Stimulated activated CD4-positive, alpha-beta T cell treated with anti-CD3 and anti-CD28 coated beads, Interleukin-1b, Interleukin-23, amount 100 ng/mL, for 4 hours (primary cell): Measurements from ENCODE around the gene MBTPS1.

Experiments
- DNase-seq, 2 donors: peaks; one replicate each; pipeline ENCODE4 v3.0.0-alpha.2; 2020; ENCODE audit warnings: low read depth in 2 of 2

MBTPS1 gene

DNA sequence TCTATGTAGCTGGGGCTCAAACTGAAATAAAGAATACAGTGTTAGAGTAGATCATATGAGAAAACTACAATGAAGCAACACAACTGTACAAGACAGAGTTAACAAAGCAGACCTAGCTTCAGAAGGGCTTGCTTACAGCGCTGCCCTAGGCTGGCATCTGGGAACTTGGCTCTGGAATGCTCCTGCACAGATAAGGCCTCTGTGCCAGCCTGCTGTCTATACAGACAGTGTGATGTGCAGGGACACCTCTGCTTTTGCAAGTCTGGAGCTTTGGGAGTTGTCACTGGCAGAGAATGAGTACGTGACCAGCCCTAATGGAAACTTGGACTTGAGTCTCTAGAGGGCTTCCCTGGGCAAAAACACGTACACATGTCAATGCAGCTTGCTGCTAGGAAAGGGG lies 42.0 kb downstream of the MBTPS1 start:
- no peak for DNase-seq

DNA sequence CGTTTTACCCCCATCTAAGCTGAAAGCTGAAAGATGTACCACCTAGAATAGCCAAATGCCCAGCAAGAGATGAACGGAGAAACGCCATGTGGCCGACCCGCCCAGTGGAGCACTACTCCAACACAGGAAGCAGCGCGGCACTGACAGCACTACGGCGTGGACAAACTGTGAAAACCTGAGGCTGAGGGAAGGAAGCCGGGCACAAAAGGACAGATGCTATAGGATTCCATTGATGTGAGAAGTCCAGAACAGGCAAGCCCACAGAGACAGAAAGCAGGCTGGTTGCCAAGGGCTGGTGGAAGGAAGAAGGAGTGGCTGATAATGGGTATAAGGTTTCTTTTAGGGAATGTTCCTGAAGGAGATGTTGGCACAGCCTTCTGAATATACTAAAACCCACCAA lies 44.7 kb downstream of the MBTPS1 start:
- DNase-seq, result no peak

DNA sequence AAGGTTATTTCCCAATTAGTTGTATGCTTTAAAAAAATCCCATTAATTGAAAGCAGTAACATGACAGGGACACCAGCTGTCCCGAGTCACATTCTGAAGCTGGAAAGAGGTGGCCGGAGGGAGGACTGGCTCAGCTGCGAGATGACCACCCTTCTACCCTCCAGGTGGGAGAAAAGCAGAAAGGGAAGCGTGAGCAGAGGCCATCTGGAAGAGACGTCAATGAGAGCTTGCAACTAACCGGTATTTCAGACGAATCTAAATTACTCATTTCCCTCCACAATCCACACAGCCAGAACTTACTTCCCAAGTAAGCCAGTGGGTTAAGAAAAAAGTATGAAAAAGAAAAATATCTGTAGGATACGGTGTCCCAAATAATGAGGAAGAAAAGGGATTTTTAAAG lies 45.6 kb downstream of the MBTPS1 start:
- no peak for DNase-seq

DNA sequence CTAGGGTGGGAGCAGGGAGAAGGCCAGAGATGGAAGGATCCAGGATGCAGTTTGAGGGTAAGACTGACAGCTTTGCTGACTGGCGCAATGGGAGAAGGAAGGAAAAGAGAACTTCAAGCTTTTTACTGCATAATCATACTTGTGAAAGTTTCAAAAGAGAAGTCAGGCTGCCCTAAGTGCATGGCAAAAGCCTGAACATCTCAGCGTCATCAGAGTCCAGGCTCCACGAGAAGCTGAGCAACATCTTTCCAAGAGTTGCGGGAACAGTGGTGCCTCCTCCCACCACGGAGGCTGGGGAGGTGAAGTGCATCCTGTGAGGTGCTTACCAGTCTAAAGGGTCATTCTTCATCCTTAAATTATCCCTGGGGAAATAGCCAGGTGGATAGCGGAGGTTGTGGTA lies 47.2 kb downstream of the MBTPS1 start:
- no peak for DNase-seq

DNA sequence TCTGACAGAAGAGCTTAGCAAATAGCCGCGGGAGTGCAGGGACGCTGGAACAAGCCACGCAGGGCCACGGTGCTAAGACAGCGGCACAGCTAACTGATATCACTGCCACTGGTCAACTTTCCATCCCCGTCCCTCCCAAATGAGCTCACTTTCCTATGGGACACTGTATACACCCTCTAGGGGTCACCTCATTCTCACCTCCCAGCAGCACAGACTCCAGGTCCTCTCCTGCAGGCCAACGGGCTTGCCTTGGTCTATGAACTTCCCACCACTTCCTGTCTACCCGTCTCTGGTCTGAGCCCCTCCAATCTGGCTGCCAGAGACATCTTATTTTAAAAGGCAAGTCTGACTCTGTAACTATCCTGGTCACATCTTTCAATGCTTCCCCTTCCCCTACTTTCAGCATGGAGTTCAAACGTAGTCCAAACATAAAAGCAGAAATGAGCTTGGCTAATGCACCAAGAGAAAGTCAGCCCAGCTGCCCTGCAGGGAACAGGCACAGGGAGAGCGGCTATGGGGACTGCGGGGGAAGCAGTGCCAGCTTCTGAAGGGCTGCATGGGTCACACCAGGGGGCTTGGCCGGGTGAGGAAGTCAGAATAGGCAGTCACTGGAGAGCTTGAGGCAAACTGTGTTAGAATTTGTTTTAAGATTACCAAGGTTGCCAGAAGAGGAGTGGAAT lies 47.8 kb downstream of the MBTPS1 start:
- no peak for DNase-seq

DNA sequence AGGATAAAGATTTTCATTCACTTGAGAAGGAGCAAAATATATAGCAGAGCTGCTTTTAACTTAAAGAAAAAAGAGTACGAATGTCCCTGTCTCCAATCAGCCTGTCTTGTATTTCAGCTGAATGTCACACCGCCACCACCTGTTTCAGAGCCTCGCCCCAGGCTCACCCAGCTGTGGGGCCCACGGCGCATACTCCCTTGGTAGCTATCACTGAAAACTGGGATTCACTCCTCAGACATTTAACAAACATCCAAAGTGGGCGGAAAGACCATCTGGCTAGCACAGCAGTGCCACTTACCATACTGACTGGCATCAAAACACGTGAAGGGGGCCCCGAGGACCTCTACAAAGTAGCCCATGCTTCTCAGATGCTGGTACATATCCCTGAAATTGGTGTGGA lies 48.7 kb downstream of the MBTPS1 start:
- no peak for DNase-seq

DNA sequence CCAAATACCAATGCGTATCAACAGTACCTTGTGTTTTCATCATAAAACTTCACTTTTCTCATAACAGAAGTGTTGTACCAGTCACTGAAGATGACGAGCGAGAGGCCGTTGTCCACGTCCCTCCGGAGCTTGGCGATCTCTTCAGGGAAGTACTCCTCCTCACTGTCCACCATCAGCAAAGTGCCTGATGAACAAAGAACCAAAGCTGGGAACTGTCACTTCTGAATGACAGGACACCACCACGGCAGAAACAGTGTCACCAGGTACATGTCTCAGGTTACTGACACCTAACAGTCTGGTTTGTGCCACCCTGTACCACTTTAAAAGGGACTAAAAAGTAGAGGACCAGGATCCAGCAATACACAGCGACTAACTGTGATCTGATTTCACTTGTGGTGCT lies 49.1 kb downstream of the MBTPS1 start:
- DNase-seq, result no peak

DNA sequence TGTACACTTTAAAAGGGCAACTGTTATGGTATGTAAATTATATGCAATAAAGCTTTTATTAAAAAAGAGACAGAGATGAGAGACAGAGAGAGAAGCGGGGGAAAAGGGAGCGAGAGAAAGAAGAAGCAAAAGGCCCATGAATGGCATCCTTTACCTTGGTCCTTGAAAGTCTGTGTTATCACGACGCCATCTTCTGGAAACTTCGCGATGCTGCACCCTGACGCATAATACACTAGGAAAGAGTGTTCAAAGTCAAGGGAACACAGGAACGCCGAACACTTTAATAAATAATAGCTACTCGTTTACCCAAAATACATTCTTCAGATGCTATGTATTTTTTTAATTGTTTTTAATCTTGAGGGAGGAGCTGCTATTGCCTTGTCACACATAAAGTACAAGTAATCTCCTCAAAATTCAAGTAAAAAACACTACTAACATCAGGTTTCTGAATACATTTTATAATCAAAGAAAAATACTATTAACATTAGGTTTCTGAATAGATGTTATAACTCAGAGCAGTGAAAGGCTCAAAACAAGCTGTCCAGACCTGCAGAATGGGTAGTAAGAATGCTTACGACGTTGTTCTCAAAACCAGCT lies 51.1 kb downstream of the MBTPS1 start:
- DNase-seq, result no peak

DNA sequence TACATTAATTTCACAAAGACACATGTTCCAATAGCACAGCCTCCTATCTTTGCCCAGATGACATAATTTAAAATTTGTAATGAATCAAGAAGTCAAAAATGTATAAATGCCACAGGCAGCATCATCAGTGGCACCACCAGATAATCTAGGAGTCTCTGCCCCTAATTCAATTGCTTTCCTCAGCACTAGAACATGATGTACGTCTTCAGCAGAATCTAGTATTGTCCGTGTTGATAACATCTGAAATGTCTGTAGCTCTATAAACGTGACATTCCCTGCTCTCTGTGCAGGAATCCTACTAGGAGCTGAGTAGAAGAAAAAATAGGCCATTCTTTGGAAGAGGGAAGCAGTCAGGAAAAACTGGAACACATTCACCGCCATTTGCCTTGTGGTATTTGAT lies 52.8 kb downstream of the MBTPS1 start:
- DNase-seq, result no peak

DNA sequence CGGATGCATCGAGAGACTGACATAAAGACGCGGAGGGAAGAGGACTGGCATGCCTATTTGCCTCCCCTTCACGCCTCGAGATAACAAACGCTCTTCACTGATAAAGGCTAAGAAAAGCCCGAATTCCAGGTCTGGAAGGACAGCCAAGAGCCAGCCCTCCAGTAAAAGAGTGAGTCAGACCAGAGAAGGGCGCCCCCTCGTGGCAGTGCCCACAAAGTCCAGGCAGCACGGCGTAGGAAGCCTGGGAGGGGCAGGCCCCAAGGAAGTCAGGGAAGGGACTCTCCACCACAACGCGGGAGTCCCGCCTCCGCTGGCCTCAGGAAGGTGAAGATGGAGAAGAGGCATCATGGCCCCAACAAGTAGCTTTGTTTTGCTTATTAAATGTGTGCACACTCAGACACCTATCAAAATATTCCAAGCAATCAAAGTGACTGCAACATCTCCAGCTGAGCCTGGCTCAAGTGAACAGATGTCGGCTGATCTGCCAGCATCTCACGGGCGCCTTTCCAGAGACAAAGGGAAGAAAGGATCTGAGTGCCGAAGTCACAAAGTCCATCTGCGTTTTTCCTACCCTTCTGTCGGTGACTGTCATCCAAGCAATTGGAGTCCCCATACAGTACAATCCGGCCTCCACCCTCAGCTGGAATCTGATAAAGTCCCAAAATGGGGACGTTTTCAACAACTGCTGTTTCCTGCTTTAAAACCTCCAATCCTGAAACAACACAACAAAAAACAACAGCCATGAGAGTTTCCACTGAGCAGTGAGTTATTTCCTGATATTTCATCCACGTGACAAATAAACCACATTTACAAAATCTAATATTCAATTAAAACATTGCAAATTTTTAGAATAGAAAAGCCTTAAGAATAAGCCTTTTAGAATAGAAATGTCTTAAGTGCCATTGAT lies 53.8 kb downstream of the MBTPS1 start:
- DNase-seq, result peak; percentile 43 to 64

DNA sequence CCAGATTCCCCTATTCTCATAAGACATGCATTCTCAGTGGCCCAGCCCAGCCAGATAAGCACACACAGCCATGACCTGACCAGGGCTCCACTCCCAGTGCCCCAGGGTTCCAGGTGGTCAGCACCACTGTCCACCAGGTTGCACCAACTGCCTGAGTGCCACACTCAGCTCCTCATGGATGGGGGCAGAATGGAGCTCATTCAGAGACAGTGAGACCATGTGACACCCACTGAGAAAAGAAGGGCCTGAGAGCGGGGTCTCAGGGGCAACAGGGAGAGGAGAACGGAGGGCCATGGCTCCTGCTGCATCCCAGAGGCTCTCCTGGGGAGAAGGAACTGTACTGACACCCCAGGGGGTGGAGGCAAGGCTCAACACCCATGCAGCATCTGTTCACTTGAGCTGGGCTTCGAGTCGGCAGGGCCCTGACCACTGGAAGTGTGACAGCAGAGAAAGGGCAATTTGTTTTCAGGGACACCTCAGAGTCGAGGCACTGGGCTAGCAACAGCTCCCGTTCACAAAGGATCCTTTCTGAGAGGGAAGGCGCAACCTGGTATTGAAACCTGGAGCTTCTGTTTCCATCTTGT lies 55.4 kb downstream of the MBTPS1 start:
- no peak for DNase-seq

DNA sequence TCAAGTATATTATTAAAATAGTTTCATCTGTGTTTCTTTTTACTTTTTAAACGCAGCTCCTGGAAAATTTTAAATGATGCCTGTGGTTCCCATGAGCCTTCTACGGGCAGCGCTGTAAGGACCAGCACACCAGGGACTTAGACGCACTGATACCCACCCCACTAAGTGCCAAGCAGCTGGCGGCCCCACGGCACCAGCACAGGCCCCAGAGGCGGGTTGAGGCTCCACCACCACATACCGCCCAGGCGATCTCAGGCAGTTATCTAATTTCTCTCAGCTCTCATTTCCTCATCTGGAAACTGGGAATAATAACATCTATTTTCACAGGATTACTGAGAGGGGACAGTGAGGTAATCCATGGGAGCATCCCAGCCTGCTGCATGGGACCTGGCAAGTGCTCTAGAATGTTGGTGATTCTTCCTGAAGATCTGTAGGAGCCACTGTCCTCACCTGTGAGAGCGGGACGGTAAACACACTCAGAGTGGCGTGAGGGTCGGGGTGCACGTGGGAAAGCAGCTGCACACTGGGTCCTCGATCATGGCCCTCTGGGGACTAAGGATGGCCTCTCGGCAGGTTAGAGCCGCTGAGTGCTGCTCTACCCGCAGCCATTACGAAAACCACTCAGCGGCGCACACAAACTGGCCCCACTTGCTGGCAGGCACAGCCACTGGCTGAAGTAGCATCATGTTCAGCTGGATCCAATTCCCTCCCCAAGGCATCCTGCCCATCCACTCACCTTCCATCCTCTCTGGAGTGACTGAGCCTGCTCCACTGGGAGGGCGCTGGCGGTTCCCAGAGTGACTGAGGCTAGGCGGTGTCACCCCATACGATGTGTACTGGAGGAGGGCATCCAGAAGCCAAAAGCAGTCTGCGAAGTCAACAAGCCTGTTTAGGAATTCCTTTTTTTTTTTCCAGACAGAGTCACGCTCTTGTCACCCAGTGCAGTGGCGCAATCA lies 56.5 kb downstream of the MBTPS1 start:
- DNase-seq, result no peak

DNA sequence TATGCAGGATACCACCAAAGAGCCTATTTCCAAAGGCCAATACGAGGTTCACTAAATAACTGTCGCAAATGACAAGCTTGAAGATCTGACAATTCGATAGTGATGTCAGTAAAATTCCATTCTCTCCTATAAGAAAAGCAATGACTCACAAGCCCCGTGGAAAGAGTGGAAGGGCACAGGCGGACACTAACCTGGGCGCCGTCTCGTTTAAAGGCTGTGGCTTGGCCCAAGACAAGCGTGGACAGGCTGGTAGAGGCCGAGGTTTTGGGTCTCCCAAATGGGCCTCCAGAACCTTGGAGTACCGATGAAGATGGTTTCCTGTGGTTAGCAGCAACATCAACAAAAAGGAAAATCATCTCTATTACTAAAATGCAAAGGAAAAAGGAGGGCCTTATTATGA lies 57.6 kb downstream of the MBTPS1 start:
- DNase-seq, result no peak

DNA sequence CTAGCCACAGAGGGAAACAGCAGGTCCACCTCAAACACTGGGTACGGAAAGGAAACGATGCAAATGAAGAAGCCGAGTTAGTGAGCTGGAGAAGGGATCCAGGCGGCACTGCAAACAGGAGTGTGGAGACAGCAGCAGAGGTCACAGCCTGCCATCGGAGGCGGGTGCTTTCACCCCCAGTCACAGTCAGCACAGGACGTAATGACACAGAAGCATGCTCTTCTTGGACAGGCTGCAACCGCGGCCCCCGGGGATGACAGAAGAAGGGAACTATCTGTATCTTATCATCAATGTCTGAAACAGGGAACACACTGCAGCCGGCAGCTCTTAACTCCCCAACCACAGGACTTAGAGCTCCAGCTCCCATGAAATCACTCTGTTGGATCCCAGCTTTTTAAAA lies 58.1 kb downstream of the MBTPS1 start:
- no peak for DNase-seq

DNA sequence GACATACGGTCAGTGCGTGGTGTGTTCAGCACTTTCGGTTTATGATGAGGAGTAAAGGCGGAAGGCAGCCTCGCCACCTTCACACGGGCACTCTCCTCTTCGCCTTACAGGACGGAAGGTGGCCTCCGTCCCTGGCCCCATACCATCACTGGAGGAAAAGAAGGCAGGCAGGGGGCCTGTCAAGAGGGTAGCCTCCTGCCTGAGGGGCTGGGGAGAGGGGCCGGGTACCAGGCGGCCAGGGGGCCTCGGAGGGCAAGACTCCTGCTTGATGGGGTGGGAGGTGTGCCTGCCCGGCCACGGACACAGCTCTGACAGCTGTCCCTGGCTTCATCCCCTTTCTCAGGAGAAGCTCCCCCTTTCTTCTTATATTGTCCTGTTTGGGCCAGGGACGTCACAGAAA lies 58.5 kb downstream of the MBTPS1 start:
- no peak for DNase-seq

DNA sequence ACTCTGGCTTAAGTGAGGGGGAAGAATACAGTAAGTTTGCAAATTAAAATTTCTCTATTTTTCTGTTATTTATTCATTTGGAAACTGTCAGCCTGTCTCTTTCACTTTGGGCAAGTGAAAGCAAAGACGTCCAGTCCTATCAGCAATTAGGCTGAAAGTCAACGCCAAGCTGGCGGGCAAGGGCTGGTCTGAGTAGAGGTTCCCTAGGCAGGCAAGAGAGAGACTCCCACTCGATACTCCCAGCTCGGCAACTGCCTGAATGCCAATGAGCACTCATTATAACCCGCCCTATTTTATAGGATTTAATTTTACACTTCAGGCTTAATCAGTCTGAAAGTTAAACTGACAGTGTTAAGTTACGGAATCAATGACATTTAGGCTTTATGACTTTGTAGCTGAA lies 59.8 kb downstream of the MBTPS1 start:
- no peak for DNase-seq

DNA sequence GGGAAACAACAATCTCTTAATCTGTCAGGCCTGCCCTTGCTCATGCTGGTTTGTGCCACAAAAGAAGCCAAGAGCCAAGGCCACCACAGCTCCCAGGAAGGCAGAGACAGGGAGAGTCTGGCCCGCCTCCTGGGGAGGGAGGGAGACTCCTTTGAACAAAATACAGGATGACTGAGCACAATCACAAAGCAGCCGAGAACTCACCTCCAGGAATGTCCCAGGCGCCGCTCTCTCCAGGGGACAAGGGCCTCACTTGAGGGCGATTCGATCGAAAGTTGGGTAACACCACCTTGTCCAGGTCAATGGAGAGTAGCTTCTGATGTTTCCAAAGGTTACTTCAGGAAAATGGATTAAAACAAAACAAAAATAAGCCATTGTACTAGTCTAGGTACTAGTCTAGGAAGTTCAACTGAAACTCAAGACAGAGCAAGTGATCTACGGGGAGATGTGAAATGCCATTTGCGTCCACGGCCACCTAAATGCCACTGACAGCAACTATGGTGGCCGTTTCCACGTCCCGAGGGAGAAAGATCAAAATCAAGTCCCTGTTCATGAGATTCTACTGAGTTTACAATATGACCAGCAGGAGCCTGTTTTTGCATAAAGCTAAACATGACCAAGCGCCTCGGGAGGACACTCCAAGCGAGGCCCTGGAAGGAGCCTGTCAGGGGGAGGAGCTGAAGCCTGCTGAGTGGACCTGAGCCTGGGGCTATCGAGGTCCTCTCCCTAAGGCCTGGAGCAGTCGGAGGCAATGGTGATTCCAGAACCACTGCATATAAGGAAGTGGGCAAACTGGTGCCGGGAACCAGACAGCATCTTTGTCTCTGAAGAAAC lies 60.7 kb downstream of the MBTPS1 start:
- DNase-seq, result no peak

DNA sequence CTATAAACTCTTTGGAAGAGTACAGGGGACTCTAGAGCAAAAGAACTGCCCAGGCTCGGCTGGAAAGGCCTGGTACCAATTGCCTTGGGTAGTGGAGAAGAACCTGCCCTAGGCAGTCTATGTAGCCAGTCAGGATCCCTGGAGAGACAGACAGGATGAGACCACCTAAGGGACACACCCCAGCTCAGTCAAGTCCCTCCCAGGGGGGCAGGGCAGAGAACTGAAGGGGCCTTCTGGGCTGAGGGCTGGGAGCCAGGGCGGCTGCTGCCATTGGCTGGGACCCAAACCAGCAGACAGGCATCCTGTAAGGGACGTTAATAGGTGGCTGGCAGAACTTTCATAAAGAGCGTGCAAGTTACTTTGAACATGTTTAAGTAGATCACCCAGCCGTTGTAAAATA lies 61.4 kb downstream of the MBTPS1 start:
- DNase-seq, result no peak

DNA sequence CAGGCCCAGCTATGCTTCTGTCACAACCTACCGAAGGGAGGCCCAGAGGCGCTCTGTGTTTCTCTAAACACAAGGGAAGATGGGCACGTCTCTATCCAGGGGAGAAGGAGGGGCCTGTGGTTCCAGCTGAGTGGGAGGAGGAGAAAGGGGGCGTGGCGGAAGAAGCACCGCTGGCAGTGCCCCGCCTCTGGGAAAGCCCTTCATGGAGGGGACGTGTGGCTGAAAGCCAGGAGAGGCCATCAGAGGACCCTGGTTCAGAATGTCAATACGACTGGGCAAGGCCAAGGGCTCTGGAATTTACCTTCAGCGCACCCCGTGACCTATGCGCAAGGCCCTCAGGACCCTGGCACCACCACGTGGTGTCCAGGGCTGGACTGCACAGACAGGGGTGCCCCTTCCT lies 61.8 kb downstream of the MBTPS1 start:
- no peak for DNase-seq

DNA sequence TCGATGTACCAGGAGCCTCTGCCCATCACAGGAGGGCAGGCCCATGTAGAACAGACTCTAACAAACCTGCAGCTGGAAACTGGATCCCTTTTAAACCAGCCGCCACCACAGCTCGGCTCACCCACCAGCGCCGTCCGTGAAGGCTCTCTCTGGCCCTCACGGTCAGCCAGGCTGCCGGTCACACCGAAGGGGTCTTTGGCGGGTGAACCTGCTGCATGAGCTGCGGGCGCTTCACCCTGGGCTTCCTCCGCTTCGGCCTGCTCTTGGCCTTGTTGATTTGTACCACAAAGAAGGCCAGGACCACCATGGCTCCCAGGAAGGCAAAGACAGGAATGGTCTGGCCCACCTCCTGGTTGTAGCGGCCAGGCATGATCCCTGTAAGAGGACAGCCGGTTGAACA lies 62.5 kb downstream of the MBTPS1 start:
- no peak for DNase-seq

DNA sequence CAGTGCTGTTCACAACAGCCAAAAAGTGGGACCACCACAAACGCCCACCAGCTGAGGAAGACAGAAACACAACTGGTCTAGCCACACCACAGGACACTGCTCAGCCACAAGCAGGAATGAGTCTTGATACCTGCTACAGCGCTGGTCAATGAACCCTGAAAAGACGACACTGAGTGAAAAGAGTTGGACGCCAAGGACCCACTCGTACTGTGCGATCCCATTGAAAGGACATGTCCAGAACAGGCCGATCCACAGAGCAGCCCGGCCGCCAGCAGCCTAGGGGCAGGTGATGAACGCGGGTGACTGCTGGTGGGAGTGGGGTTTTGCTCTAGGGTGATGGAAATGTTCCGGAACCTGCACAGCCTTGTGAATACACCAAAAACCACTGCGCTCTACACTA lies 63.5 kb downstream of the MBTPS1 start:
- DNase-seq, result no peak
